Peyer's patch (tissue), 4 donors: ENCODE results near the gene COG8. TPM values are rescaled to one million over a fixed set of nuclear protein-coding genes. Genes with fewer than 3 reads are reported as not detected.
"Not testable (repeated sequence)": the region's sequence is repeated elsewhere in the genome, so short reads cannot be mapped to it uniquely, and the experiment has no call there.

Experiments
- DNase-seq, 3 donors: peaks; one replicate each; pipeline ENCODE4 v3.0.0-alpha.2; 2017 to 2019
- H3K27ac ChIP-seq, 4 donors: fragments of 200-600 bp; sonication (generic); one replicate each; pipeline ENCODE4 v1.5.1; 2016 to 2019
- H3K27me3 ChIP-seq, 2 donors: fragments of 200-600 bp; sonication (generic); one replicate each; pipeline ENCODE4 v1.5.1; 2019
- H3K36me3 ChIP-seq, 3 donors: fragments of 200-600 bp; sonication (generic); one replicate each; pipeline ENCODE4 v1.5.1; 2016 to 2019
- H3K4me1 ChIP-seq, 4 donors: fragments of 200-600 bp; sonication (generic); one replicate each; pipeline ENCODE4 v1.5.1; 2016 to 2019
- H3K4me3 ChIP-seq, 4 donors: fragments of 200-600 bp; sonication (generic); 1 replicate in 3 of 4; 2 replicates in 1 of 4; pipeline ENCODE4 v1.5.1; 2016 to 2019; ENCODE audit warnings: mild to moderate bottlenecking in 1 of 4
- H3K9me3 ChIP-seq, 4 donors: fragments of 200-600 bp; sonication (generic); one replicate each; pipeline ENCODE4 v1.5.1; 2016 to 2019; ENCODE audit warnings: mild to moderate bottlenecking in 1 of 4
- POLR2A ChIP-seq, 2 donors: fragments of 450-650 bp; IDR thresholded peaks; one replicate each; pipeline ENCODE4 v1.5.1; 2017; ENCODE audit warnings: antibody characterized with exemption in 2 of 2, mild to moderate bottlenecking in 2 of 2, moderate library complexity in 2 of 2
- total RNA-seq, 4 donors: library from RNA; depleted of rRNA; stranded (reverse); fragments of >200 nt; gene quantifications; one replicate each; pipeline ENCODE4 v1.1.0, GENCODE V29; 2016
- TF ChIP-seq, protein P1 (sequence below), 6 experiments: fragments of 450-650 bp in 4 of 6; fragments of 200-600 bp in 2 of 6; sonication (generic) in 1 of 6; IDR thresholded peaks; one replicate each; pipeline ENCODE4 v1.5.1; 2017 to 2019; ENCODE audit warnings: antibody characterized with exemption in 6 of 6, mild to moderate bottlenecking in 3 of 6, moderate library complexity in 1 of 6

COG8 gene
- total RNA-seq, 4 donors from 2014 or later: 57.3 to 79.5 (median 77.0) TPM

- DNase-seq: no peak
- TF ChIP-seq POLR2A (IDR thresholded peaks at IDR 0.05): no peak
- TF ChIP-seq, protein P1, sequence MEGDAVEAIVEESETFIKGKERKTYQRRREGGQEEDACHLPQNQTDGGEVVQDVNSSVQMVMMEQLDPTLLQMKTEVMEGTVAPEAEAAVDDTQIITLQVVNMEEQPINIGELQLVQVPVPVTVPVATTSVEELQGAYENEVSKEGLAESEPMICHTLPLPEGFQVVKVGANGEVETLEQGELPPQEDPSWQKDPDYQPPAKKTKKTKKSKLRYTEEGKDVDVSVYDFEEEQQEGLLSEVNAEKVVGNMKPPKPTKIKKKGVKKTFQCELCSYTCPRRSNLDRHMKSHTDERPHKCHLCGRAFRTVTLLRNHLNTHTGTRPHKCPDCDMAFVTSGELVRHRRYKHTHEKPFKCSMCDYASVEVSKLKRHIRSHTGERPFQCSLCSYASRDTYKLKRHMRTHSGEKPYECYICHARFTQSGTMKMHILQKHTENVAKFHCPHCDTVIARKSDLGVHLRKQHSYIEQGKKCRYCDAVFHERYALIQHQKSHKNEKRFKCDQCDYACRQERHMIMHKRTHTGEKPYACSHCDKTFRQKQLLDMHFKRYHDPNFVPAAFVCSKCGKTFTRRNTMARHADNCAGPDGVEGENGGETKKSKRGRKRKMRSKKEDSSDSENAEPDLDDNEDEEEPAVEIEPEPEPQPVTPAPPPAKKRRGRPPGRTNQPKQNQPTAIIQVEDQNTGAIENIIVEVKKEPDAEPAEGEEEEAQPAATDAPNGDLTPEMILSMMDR (IDR thresholded peaks at IDR 0.05): no peak
- Histone ChIP-seq H3K4me3 (no peak overlapping the region), H3K27ac (no peak overlapping the region), H3K4me1 (peaks cover 0 to 4% (median 0%) of the 10 kb centered on the region in 4 donors), H3K27me3 (no peaks in the 10 kb centered on the region), H3K9me3 (no peaks in the 10 kb centered on the region), H3K36me3 (peaks cover 0 to 25% (median 0%) of the 10 kb centered on the region in 3 donors)
Measured at GRCh38 chr16:69306031-69306430, 33.3 kb downstream of the COG8 start.

DNA sequence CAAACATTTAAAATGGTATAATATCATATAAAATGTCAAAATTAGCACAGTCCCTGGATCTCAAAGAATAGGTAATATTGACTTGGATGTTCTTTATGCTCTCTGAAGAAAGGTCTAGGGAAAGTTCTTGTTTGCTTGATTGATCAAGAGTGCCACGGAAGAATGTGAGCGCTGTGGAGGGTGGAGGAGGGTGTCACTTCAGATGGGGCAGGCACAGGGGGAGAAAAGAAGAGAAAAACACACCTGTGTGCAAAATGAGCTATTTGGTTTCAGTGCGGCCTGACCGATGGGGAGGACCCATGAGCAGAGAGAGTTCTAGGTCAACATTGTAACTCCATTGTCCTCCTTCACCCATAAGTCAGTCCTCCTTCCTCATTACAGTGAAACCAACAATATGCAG is 37.1 kb downstream of the COG8 start:
- H3K36me3 ChIP-seq: peaks cover 0 to 44% (median 0%) of the 10 kb centered on the region in 3 donors
- H3K9me3 ChIP-seq: no peaks in the 10 kb centered on the region
- no peak overlapping the region for H3K4me3 ChIP-seq
- TF ChIP-seq, protein P1 (IDR thresholded peaks at IDR 0.05): no peak
- TF ChIP-seq POLR2A (IDR thresholded peaks at IDR 0.05): no peak
- H3K27me3 ChIP-seq: no peaks in the 10 kb centered on the region
- no peaks in the 10 kb centered on the region for H3K4me1 ChIP-seq
- H3K27ac ChIP-seq: no peak overlapping the region
- DNase-seq: no peak

DNA sequence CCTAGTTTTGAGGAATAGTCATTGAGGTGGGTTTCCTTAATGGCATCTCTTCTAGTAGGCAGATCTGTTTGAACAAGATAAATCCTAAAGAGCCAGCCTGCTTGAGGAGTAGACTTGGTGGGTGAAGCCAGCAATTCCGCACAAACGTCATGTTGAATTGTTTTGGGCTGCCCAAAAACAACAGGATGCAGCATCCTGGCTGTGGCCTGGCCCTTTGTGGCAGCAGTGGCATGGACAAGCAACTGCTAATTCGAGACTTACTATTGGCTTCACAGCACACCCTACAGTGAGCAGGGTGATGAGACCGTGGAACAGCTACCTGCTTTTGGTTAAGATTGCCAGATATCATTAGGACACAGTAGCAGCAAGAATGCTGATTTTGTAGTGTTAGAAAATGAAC is 37.5 kb downstream of the COG8 start:
- Histone ChIP-seq H3K9me3 (no peaks in the 10 kb centered on the region), H3K36me3 (peaks cover 0 to 44% (median 0%) of the 10 kb centered on the region in 3 donors), H3K27me3 (no peaks in the 10 kb centered on the region), H3K4me3 (no peak overlapping the region), H3K4me1 (no peaks in the 10 kb centered on the region), H3K27ac (no peak overlapping the region)
- no peak for DNase-seq
- TF ChIP-seq, protein P1 (IDR thresholded peaks at IDR 0.05): no peak
- no peak for TF ChIP-seq POLR2A (IDR thresholded peaks at IDR 0.05)

DNA sequence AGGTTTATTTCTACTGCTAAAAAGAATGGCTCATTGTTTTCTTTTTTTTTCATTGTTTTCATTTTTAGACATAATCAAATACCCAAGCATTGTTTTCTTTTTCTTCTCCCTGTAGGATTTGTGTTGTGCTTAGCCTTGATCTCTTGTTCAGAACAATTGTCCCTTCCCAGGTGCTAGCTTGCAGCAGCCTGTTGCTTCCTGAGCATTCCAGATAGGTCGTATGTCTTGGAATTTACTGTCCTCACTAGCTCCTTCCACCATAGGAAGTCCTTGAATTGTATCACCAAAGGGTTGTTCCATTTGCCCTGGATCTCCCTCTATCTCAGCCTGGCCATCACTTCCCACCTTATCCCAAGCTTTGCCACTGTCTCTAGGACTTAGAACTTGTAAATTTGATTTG is 38.2 kb downstream of the COG8 start:
- no peak for TF ChIP-seq POLR2A (IDR thresholded peaks at IDR 0.05)
- TF ChIP-seq, protein P1 (IDR thresholded peaks at IDR 0.05): no peak
- DNase-seq: no peak
- Histone ChIP-seq H3K36me3 (peaks cover 0 to 44% (median 0%) of the 10 kb centered on the region in 3 donors), H3K4me3 (no peak overlapping the region), H3K4me1 (no peaks in the 10 kb centered on the region), H3K27ac (no peak overlapping the region), H3K9me3 (no peaks in the 10 kb centered on the region), H3K27me3 (no peaks in the 10 kb centered on the region)

GRCh38 chr16:69298261-69298660 is 41.1 kb downstream of the COG8 start:
- H3K4me1 ChIP-seq: no peaks in the 10 kb centered on the region
- no peaks in the 10 kb centered on the region for H3K27me3 ChIP-seq
- DNase-seq: no peak
- H3K9me3 ChIP-seq: no peaks in the 10 kb centered on the region
- TF ChIP-seq POLR2A (IDR thresholded peaks at IDR 0.05): no peak
- TF ChIP-seq, protein P1 (IDR thresholded peaks at IDR 0.05): no peak
- no peak overlapping the region for H3K4me3 ChIP-seq
- peaks cover 0 to 31% (median 0%) of the 10 kb centered on the region in 3 donors for H3K36me3 ChIP-seq
- no peak overlapping the region for H3K27ac ChIP-seq

GRCh38 chr16:69296771-69297170 is 42.6 kb downstream of the COG8 start:
- not testable (repeated sequence) for H3K27ac ChIP-seq, H3K9me3 ChIP-seq, H3K4me3 ChIP-seq, DNase-seq, H3K4me1 ChIP-seq, H3K27me3 ChIP-seq
- peaks cover 0 to 24% (median 0%) of the 10 kb centered on the region in 3 donors for H3K36me3 ChIP-seq
